GM23248 (cell line): ENCODE measurements around the gene HCST.

Experiments used
- EZH2 ChIP-seq: fragments of 200-600 bp; sonication (generic); IDR thresholded peaks from 2 replicates; pipeline ENCODE4 v1.6.1; 2018; ENCODE audit warnings: antibody characterized with exemption, mild to moderate bottlenecking; ENCODE audit not compliant: insufficient read depth, poor library complexity, severe bottlenecking
- EZH2phosphoT487 ChIP-seq: fragments of 200-600 bp; sonication (generic); IDR thresholded peaks from 2 replicates; pipeline ENCODE4 v1.6.1; 2018; ENCODE audit warnings: antibody characterized with exemption, moderate library complexity, mild to moderate bottlenecking, low read depth; ENCODE audit not compliant: insufficient read depth

DNA sequence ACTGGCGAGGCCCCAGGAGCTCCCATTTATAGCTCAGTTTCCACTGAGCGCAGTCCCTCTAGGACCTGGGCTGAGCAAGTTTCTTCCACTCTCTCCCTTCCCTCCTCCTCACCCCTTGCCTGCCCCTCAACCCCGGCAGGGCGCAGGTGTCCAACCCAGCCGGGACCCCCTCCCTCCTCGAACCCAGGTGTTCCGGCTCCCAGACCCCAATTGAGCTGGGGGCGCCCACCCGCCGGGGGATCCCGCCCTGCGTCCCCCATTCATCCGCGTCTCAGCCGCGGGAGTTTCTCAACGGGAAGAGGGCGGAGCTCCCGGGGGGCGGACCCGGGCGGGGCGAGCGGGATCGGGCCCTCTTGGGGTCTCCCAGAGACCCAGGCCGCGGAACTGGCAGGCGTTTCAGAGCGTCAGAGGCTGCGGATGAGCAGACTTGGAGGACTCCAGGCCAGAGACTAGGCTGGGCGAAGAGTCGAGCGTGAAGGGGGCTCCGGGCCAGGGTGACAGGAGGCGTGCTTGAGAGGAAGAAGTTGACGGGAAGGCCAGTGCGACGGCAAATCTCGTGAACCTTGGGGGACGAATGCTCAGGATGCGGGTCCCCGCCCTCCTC is 45.7 kb upstream of the HCST start, which contains the start of gene KIRREL2:
- TF ChIP-seq EZH2phosphoT487, result no peak
- no peak for TF ChIP-seq EZH2
